CD1c-positive myeloid dendritic cell (primary cell): ENCODE data around the gene SEMA5A.
"Not testable (repeated sequence)": the region's sequence is repeated elsewhere in the genome, so short reads cannot be mapped to it uniquely, and the experiment has no call there.

Experiments
- DNase-seq: peaks from one replicate; pipeline ENCODE4 v3.0.0-alpha.2; 2016; ENCODE audit errors: extremely low spot score

The SEMA5A gene

DNA sequence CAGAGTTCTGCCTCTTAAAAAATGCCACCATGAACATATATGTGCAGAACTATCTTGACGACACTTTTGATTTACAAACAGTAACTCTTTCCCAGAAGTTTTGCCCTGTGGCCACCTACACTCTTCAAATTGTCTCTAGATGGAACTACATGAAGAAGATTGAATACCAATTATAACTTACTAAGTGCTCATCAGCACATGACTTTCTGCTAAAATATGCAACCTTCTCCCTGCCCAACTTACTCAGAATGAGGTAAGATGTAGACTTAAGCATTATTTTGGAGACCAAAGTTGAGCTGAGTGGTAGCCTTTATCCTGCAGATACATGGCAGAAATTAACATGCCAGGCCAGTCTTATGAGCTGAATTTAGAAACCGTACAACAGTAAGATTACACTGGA, 105.4 kb downstream of the SEMA5A start:
- DNase-seq: no peak

DNA sequence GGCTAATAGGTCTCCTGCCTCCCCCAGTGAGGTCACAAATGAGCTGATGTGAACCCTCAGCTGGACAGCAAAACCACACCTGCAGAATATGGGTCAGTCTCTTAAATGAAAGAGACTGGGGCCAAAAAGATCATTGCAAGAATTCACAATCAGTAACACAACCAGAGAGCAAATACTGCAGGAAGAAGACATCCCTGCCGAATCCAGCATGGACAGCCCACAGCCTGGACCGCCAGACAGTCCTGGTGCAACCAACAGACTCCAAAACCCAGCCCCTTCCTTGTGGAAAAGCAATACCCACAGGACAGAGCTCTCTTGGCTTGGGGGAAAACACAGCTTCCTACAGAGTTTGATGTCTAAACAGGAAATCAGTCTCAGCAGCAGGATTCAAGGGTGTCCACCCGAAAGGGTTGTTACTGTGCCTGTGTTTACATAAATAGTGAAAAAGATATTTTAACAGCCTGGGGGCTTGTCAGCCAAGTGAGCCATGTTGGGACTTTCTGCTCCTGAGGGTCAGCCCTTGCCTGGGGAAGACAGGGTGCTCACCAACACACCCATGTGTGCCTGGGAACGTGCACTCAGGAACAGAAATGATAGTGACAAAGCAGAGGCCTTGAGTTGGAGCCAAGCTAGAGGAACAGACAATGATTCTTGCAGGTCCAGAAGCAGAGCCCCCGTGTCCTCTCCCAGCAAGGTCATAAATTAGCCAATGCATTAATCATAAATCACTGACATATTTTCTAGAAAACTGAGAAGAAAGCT, 106.2 kb downstream of the SEMA5A start:
- DNase-seq: no peak

DNA sequence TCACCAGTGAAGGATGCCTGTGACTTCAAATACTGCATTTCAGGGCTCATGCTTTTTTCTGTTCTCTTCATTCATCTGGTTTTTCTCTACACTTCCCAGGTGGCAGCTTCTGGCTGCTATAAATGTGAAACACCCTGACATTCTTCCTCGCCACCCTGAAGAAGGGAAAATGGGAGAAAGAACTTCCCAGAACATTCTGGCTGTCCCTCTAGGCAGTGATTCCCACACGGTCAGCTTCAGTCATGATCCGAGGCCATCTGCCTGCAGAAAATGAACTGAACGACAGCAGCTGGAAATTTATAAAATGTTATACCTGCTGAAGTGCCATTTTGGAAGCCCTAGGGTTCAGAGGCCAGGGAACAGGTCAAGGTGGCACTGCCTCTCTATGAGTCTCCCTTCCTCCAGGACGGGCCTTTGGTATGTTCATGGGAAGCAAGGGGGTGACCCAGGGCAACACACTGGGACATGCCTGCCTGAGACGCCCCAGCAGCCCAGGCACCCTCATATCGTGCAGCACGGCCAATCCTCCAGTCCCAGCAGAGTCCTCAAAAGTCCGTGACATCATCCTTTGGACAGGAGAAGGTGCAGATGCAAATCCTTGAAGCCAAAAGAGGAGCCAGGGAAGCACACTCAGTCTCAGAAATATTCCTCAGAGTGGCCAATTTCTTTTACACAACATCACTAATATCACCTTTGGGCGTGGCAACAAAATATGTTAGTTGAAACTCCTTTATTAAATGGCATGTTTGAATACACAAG, 107.1 kb downstream of the SEMA5A start:
- DNase-seq: no peak

DNA sequence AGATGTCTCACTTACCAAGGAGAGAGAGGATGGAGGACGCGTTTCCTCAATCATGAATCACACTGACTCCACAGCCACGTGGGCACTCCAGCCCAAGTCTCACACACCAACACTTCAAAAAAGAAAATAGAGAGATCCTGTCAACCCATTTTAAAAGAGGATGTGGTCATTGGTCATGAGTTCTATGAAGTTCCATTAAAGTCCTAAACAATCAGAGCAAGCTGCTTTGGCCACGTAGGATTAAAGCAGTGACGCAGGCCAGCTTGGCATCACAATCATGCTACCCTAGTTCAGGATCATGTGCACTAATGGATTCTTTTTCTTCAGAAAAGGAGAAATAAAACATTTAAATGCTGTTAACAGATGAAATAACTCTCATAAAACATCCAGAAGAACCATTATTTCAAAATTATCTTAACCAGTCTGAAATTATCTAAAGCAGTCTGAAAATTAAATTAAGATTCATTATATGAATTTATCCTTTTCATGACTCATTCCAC, 108.1 kb downstream of the SEMA5A start:
- peak; percentile 80 for DNase-seq

DNA sequence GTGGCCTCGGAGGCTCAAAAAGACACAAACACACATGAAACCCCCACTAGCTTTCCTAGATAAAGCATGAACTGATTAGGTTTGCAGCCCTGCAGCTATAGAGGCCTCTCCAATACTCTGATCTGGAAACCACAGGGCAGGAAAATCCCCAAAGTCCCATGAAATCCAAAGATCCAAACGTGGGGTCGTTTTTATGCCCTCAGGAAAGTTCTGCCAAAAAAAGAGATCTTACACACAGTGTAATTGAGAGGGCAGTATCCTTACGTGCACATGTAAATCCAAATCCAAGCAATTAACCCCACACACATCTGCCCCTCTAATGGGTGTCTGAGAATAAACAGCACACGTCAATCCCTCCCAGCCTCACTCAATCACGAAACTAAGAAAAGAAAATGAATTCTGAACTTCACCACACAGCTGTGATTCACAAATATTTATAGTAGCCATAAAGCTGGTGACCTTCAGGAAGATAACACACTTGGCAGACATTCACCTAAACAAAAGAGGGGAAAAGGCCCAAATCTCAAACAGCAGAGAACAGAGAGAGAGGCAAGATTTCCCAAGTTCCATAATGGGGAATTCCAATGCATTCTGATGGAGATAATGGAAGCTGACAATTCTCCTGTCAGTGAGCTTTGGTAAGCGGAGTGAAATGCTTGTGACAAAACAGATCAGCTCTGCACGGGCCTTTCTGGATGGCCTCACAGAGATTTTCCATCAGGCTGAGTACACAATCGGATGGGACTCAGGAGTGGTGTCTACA, 114.2 kb downstream of the SEMA5A start:
- no peak for DNase-seq

DNA sequence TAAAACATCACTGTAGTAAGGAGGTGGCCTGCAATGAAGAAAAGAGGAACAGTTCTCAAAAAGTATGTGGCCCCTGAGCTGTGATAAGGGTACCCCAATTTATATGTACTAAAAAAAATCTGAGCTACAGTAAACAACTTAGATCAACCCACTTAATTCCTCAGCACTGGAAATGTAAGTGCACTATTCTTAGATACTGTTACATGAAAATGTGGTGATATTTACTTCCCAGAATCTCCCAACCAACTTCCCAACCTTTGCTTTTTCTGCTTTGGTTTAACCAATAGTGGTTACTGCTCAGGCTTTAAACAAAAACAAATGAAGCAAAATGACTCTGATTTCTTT, 114.8 kb downstream of the SEMA5A start:
- no peak for DNase-seq

DNA sequence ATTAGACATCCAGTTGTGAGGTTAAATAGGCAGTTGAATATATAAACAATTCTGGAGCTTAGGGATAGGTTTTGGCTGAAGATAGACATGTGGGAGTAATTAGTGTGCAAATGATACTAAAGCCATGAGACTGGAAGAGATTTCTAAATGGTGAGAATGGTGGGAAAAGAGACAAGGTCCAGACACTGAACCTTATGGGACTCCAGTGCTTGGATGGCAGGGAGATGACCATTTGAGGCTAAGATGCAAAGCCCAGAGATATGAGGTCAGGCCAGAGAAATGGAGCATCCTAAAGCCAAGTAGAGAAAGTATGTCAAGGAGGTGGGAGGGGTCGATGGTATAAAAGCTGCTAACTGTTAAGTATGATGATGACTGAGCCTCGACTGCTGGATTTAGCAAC, 115.6 kb downstream of the SEMA5A start:
- no peak for DNase-seq

DNA sequence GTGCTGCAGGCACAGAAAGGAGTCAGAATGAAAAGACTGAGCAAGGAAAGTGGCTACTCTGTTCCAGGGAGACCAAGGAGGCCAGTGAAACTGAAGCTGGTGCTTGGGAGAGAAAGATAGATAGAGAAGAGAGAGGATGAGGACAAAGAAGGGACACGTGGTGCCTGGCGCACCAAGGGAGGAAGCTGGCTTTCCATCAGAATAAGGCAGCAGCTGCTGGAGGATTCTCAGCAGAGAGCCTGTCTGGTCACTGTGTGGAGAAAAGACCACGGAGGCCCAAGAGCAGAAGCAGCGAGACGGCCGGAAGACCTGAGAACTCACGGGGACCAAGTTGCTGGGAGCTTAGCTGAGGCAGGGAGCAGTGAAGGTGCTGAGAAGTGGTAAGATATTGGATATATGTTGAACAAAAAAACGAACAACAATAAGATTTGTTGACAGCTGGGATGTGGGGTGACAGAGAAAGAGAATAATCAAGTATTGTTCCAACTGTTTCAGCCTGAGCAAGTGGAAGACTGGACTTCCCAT, 116.1 kb downstream of the SEMA5A start:
- no peak for DNase-seq

DNA sequence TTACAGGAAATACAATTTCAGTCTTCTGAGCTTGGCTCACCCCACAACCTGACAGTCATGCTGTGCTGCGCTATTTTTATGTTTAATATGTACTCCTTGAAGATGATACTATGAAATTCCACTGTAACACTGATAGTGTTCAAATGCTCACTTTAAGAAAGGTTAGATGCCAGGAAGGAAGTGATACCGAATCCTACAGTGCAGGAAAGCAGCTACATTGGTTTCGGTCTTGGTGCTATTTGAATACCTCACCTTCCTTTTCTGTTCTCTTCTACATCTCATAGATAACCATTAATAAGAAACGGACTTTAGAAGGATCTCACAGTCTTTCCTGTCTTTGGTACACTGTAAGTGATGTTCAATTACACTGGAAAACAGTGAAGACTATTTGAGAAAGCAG, 117.6 kb downstream of the SEMA5A start:
- DNase-seq: no peak

DNA sequence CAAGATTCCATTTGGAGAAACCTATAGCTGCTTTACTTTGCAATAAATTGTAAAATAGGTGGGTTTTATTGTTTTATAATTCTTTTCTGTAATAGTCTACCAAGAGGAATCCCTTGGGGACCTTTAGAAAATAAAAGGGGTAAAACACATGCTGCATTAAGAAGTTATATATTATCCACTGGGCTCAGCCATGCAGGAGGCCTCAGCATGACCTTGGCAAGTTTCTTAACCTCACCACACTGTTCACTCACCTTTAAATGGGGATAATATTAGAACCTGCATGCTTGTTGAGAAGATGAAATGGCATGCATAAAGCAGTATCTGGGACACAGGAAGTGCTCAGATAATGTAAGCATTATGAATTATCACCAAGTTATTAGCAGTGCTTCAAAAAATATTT, 120.2 kb downstream of the SEMA5A start:
- no peak for DNase-seq

DNA sequence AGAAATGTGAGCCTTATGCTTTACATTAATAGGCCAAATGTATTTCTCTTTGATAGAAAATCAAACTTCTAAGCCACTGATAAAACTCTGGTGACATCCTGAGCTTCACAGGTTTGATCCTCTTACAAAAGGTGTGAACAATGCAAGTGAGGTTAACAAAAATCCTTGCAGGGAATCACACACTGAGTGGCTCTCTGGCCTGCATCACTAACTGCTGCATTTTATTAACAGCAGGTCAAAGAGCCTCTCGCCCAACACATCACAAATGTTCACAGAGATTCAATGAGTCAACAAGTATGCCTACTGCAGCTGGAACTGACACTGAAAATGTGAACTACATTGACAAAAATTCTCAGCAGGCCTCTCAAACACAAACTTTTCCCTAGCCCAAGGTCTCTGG, 122.3 kb downstream of the SEMA5A start:
- DNase-seq: no peak

DNA sequence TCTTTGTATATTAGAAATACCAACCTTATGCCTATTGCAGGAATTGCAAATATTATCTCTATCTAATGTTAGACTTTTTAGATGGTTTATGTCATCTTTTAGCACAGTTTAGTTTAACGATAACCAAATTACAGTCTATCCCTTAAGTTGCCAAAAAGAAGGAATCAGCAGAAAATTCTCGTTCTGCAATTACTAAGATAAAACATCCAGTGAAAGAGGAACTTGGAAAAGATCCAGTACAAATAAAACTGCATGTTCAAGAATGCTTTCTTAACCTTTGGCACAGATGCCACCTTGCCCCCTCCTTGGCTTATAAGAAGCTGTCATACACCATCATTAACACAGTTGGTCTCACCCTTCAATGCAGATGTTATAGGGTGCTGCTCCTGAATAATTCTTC, 124.0 kb downstream of the SEMA5A start:
- DNase-seq: peak; percentile 14

DNA sequence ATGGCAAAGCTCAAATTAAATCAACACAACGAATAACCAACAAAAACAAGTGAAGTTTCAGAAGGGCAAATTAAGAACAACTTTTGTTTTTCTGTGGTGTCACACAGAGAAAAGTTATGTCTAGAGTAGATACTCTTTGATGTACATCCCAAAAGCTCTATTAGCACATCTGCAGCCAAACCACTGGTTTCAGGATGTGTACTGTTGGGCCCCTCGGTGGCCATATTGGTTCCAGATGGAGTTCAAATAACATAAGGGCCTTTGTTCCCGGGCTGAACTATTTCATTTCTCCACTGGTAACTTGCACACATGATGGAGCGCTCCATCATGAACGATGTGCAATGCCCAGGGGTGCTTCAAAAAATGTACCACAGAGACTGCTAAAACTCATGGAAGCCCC, 126.1 kb downstream of the SEMA5A start:
- no peak for DNase-seq

DNA sequence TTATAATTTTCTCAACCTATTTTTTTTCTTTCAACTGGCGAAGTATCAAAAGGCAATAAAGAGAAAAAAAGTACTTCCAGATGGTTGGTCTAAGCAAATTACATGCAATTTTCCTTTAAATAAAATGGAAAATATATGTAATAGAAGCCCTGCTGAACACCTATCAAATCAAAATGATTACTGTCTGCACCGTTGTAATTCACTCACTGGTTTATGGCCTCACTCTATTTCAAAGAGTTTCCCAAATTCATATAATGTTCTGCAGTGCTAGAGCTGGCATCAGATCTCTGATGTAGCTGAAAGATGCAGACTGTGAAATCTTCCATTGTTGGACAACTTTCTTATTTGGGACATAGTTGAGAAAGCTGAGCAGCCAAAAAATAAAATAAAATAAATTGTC, 130.3 kb downstream of the SEMA5A start:
- DNase-seq: no peak

DNA sequence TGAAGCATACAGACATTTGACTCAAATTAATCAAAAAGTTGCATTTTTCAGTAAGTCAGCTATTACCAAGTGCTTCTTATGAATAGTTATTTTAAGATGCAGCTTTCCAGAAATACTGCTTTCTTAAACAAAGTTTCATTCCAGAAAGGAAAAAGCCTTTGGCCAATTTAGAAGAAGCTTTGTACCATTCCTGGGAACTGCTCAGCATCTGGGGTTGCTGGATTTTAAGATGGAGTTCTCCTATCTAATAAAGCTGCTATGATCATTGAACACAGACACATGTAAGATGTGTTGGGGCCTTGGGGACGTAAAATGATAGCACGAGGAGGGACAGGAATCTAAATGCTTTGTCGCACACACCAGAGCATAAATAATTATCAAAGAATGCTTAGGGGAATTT, 130.8 kb downstream of the SEMA5A start:
- no peak for DNase-seq

DNA sequence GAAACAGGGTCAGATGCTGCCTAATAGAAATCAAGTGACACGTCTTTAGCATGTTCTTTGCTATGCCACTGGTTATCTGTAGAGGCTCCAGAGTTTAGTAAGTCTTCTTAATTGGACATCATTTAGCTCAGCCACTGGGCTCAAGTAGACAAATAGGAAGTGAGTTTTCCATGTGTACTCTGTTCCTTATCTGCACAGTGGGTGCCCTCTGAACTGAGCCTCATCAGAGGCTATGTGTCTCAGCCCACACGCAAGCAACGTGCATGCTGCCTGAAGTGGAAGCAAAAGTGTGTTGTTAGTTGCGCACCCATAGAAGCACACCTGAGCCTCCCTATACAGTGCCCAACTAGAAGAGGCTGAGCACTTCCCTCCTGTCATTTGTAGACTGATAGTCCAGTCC, 134.7 kb downstream of the SEMA5A start:
- DNase-seq: no peak

DNA sequence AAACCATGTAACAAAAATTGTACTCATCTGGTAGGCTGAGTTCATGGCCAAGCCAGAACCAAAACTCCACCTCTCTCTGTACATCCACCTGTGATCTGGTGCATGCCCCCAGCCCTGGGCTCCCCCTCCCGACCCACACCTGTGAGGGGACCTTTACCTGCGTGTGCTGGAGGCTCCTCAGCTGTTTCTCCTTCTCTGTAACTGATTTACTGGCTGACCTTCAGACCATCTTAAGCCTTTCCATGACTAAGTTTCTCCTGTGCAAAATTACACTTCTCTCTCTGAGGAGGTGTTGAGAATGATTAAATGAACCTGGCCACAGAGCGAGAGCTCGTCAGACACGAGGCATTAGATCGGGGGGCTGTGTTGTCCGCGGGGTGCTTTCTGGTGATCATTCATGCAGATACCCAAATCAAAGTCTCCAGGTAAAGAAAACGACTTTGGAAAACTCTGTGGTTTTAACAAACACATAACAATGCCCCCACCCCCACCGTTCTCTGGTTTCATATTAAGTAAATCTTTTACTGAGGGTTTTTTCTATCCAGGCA, 136.4 kb downstream of the SEMA5A start:
- no peak for DNase-seq

DNA sequence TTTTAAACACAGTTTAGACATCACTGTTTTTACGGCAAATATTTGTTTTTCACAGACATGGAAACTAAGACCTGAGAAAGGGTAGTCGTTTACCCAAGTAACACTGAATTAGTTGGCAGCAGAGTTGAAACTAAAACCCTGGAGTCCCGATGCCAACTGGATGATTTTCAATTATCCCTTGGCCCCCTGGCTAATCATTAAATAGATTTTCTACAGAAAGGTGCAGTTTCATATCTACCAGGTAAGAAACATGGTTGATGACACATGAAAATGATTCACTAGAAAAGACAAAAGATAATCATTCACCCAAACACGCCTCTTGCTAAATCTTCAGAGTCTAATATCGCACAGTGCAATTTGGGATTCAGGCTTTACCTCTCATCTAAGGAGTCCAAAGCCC, 136.9 kb downstream of the SEMA5A start:
- DNase-seq: no peak

DNA sequence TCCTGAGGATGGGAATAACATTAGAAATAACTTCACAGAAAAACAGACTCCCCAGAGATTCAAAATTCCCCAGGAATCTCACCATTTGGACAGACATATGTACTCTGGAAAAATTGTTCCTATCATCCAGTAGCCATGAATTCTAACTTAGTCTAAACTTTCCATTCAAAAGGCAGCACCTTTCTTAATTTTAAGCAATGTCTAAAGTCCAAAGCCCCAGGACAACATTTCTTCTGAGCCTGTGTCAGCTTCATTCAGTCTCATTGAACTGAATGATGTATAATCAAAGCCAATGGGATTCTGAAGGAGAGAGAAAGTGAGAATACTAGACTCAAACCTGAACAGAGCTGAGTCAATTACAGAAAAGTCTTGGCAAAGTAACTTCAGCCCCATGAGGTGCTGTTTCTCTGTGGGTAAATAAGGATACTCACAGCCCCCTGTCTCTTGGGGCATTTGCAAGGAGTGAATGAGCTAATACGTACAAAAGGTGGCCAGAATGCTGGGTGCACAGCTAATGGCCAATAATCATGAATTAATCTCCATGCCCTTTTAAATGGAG, 140.6 kb downstream of the SEMA5A start:
- no peak for DNase-seq

DNA sequence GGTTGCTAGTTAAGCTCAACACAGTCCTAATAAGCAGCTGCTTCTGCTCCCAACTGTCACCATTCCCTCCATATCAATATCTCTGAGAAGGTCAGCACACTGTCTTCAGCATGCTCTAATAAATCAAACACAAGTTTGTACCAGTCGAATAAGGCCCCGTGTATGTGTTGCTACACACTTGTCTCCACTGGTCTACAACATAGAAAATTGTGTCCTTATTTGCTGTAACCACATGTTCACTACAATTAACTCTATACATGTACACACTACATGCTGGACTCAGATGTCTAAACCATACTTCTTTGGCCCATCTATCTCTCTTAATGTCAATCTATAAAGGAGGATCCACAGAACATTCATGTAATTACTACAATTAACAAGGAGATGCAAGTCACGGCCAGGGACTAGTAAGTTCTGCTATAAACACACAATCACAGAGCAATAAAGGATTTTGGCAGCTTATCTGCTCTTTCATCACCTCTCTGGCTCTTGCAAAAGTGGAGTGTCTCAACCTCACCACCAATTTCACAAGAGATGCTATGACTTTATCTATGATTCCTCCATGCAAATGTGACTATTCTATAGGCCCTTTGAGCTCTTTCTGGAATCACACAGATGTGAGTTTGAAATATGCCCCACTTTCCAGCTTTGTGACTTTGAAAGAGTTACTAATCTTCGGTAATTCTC, 143.9 kb downstream of the SEMA5A start:
- no peak for DNase-seq

DNA sequence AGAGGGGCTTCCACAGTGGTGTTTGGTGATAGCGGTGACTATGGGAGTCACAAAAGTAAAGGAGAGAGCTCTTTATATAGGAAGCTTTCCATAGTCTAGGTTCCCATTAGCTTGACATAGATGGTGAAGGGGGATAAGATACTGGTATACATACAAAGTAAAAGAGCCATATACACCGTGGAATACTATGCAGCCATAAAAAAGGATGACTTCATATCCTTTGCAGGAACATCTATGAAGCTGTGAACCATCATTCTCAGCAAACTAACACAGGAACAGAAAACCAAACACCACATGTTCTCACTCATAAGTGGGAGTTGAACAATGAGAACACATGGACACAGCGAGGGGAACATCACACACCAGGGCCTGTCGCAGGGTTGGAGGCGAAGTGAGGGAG, 146.1 kb downstream of the SEMA5A start:
- DNase-seq: not testable (repeated sequence)
